Measurements from ENCODE around the gene NBAS. TPM values are rescaled to one million over a fixed set of nuclear protein-coding genes. Genes with fewer than 3 reads are reported as not detected.

The NBAS gene
- total and polyA plus RNA-seq, 12 donors = 26.4 to 79.1 (median 56.3) TPM

GRCh38 chr2:15149063-15149462, 412.1 kb downstream of the NBAS start:
- ATAC-seq (no peak), DNase-seq (no peak)
- intact Hi-C loops (cut with DNase I) = no loop called here
- TF ChIP-seq CTCF (IDR thresholded peaks at IDR 0.05) = no peak
- Histone ChIP-seq H3K36me3 (no peaks in the 10 kb centered on the region), H3K27ac (no peak overlapping the region), H3K4me3 (no peak overlapping the region), H3K27me3 (no peaks in the 10 kb centered on the region), H3K9me3 (no peaks in the 10 kb centered on the region), H3K4me1 (no peaks in the 10 kb centered on the region)
- 67 to 70% methylated on average over 2 of the region's 2 CpGs for WGBS, 2 donors

- WGBS, 2 donors = 66 to 68% methylated on average over 6 of the region's 6 CpGs
- H3K4me1 ChIP-seq = no peaks in the 10 kb centered on the region
- no peak overlapping the region for H3K27ac ChIP-seq
- H3K27me3 ChIP-seq = no peaks in the 10 kb centered on the region
- no peaks in the 10 kb centered on the region for H3K36me3 ChIP-seq
- ATAC-seq (no peak), DNase-seq (no peak)
- no peak overlapping the region for H3K4me3 ChIP-seq
- no peak for TF ChIP-seq CTCF (IDR thresholded peaks at IDR 0.05)
- no peaks in the 10 kb centered on the region for H3K9me3 ChIP-seq
- intact Hi-C loops (cut with DNase I) = no loop called here
Measured at GRCh38 chr2:15147591-15147990, 413.5 kb downstream of the NBAS start.

GRCh38 chr2:15146960-15147359, 414.2 kb downstream of the NBAS start:
- 85 to 91% methylated on average over 6 of the region's 6 CpGs for WGBS, 2 donors
- Histone ChIP-seq H3K27ac (no peak overlapping the region), H3K4me1 (no peaks in the 10 kb centered on the region), H3K36me3 (no peaks in the 10 kb centered on the region), H3K27me3 (no peaks in the 10 kb centered on the region), H3K4me3 (no peak overlapping the region), H3K9me3 (no peaks in the 10 kb centered on the region)
- ATAC-seq = no peak
- intact Hi-C loops (cut with DNase I) = no loop called here
- no peak for DNase-seq
- TF ChIP-seq CTCF (IDR thresholded peaks at IDR 0.05) = no peak

GRCh38 chr2:15145919-15146318, 415.2 kb downstream of the NBAS start:
- TF ChIP-seq CTCF (IDR thresholded peaks at IDR 0.05) = no peak
- Histone ChIP-seq H3K4me3 (no peak overlapping the region), H3K36me3 (no peaks in the 10 kb centered on the region), H3K9me3 (no peaks in the 10 kb centered on the region), H3K27ac (no peak overlapping the region), H3K27me3 (no peaks in the 10 kb centered on the region), H3K4me1 (no peaks in the 10 kb centered on the region)
- 95% methylated on average over 3 of the region's 3 CpGs for WGBS, 2 donors
- DNase-seq = no peak
- intact Hi-C loops (cut with DNase I) = no loop called here
- no peak for ATAC-seq

Measured in heart right ventricle (tissue), 16 donors.